ENCODE results near the gene INPP5A.

DNA sequence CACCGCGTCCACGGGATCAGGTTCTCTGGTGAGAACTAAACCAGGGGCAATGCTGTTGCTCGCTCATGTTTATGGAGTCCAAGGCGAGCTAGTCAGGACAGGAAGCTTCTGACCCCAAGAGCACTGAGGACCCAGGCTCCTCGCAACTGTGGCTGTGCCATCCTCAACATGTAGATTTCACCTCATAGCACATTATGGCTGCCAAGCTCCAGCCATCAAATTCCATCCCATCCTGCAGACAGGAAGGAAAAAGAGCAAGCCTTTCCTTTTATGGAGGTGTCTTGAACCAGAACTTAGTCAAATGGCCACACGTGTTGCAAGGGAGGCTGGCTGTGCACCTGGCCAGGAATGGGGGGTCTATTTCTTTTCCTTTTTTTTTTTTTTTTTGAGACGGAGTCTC, 264.5 kb downstream of the INPP5A start:
- TF ChIP-seq, protein P1, sequence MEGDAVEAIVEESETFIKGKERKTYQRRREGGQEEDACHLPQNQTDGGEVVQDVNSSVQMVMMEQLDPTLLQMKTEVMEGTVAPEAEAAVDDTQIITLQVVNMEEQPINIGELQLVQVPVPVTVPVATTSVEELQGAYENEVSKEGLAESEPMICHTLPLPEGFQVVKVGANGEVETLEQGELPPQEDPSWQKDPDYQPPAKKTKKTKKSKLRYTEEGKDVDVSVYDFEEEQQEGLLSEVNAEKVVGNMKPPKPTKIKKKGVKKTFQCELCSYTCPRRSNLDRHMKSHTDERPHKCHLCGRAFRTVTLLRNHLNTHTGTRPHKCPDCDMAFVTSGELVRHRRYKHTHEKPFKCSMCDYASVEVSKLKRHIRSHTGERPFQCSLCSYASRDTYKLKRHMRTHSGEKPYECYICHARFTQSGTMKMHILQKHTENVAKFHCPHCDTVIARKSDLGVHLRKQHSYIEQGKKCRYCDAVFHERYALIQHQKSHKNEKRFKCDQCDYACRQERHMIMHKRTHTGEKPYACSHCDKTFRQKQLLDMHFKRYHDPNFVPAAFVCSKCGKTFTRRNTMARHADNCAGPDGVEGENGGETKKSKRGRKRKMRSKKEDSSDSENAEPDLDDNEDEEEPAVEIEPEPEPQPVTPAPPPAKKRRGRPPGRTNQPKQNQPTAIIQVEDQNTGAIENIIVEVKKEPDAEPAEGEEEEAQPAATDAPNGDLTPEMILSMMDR (IDR thresholded peaks at IDR 0.05; ENCODE audit: poor library complexity), result no peak
- TF ChIP-seq EZH2 (IDR thresholded peaks at IDR 0.05; ENCODE audit: borderline replicate concordance), result no peak
- no peak for TF ChIP-seq EZH2phosphoT487 (IDR thresholded peaks at IDR 0.05; ENCODE audit: low read depth, severe bottlenecking, unreplicated experiment)
